Measurements from ENCODE around the gene SV2C.
"Not testable (repeated sequence)": the region's sequence is repeated elsewhere in the genome, so short reads cannot be mapped to it uniquely, and the experiment has no call there.

- TF ChIP-seq CTCF (conservative IDR thresholded peaks at IDR 0.05); ZFX (IDR thresholded peaks at IDR 0.05): not testable (repeated sequence)
Measured at GRCh38 chr5:76335451-76335850, 252.3 kb downstream of the SV2C start.
